ENCODE measurements around the gene PALD1.
"Not testable (repeated sequence)": the region's sequence is repeated elsewhere in the genome, so short reads cannot be mapped to it uniquely, and the experiment has no call there.

PALD1 gene

GRCh38 chr10:70479165-70479581 lies 606 bp downstream of the PALD1 start:
- FAIRE-seq = no peak
- no peak for DNase-seq (ENCODE audit: insufficient read length, low spot score)
- TF ChIP-seq CTCF (IDR thresholded peaks at IDR 0.05; ENCODE audit: insufficient read depth, missing control alignments) = peak; percentile 17

- FAIRE-seq (no peak), DNase-seq (ENCODE audit: insufficient read length, low spot score) (no peak)
- TF ChIP-seq CTCF (IDR thresholded peaks at IDR 0.05; ENCODE audit: insufficient read depth, missing control alignments) = no peak
Measured at GRCh38 chr10:70479626-70480238, 1.2 kb downstream of the PALD1 start.

- DNase-seq (ENCODE audit: insufficient read length, low spot score) = no peak
- no peak for TF ChIP-seq CTCF (IDR thresholded peaks at IDR 0.05; ENCODE audit: insufficient read depth, missing control alignments)
- no peak for FAIRE-seq
Measured at GRCh38 chr10:70480239-70480861, 1.8 kb downstream of the PALD1 start.

GRCh38 chr10:70481105-70481504 lies 2.5 kb downstream of the PALD1 start:
- DNase-seq (ENCODE audit: insufficient read length, low spot score) (no peak), FAIRE-seq (no peak)
- no peak for TF ChIP-seq CTCF (IDR thresholded peaks at IDR 0.05; ENCODE audit: insufficient read depth, missing control alignments)

- FAIRE-seq (no peak), DNase-seq (ENCODE audit: insufficient read length, low spot score) (no peak)
- no peak for TF ChIP-seq CTCF (IDR thresholded peaks at IDR 0.05; ENCODE audit: insufficient read depth, missing control alignments)
Measured at GRCh38 chr10:70481831-70482530, 3.4 kb downstream of the PALD1 start.

GRCh38 chr10:70482982-70483760 lies 4.6 kb downstream of the PALD1 start:
- FAIRE-seq = no peak
- TF ChIP-seq CTCF (IDR thresholded peaks at IDR 0.05; ENCODE audit: insufficient read depth, missing control alignments) = no peak
- no peak for DNase-seq (ENCODE audit: insufficient read length, low spot score)

GRCh38 chr10:70483872-70484271 lies 5.3 kb downstream of the PALD1 start:
- DNase-seq (ENCODE audit: insufficient read length, low spot score); FAIRE-seq: not testable (repeated sequence)

Measured in D721Med (cell line).